IMR-90 (cell line): ENCODE results near the gene METTL17. TPM values are rescaled to one million over a fixed set of nuclear protein-coding genes. Genes with fewer than 3 reads are reported as not detected.

Source experiments
- ATAC-seq: fragments of 200-7000 bp; cut with Tn5 transposase; 2 replicates; pipeline ENCODE4 v1.9.1; 2020; ENCODE audit warnings: low read depth, mild to moderate bottlenecking, moderate library complexity
- BruUV-seq: library from RNA; stranded (reverse); fragments of 400-500 nt; replicated peaks from 2 replicates; lab custom pipeline; 2021; lab: Mats Ljungman, UMichigan
- CTCF ChIA-PET: fragments of 300-600 bp; formaldehyde crosslinking; extraction: SDS; loops from one replicate; lab custom pipeline; 2021; ENCODE audit warnings: antibody characterized with exemption; lab: Yijun Ruan, JAX
- POLR2A ChIA-PET: fragments of 300-600 bp; sonication (Branson Sonifier 250); formaldehyde crosslinking; loops from one replicate; lab custom pipeline; 2022; ENCODE audit warnings: antibody characterized with exemption; ENCODE audit not compliant: unreplicated experiment; lab: Charles Lee
- DNase-seq: peaks from one replicate; pipeline ENCODE4 v3.0.0; 2013
- H2AFZ ChIP-seq: replicated peaks from 2 replicates; pipeline ENCODE3; 2013; ENCODE audit warnings: low read length, mild to moderate bottlenecking; ENCODE audit not compliant: poor library complexity
- H2AK5ac ChIP-seq: 2 replicates; pipeline ENCODE4 v1.6.1; 2013; ENCODE audit warnings: low read depth, low read length, inconsistent platforms
- H2AK9ac ChIP-seq: replicated peaks from 2 replicates; pipeline ENCODE3; 2013; ENCODE audit warnings: mild to moderate bottlenecking, low read depth, low read length, moderate library complexity; ENCODE audit not compliant: poor library complexity
- H2BK120ac ChIP-seq: 2 replicates; pipeline ENCODE4 v1.6.1; 2013; ENCODE audit warnings: low read depth, low read length, inconsistent platforms
- H2BK15ac ChIP-seq: 3 replicates; pipeline ENCODE4 v1.6.1; 2013; ENCODE audit warnings: low read depth, low read length, inconsistent platforms
- H2BK20ac ChIP-seq: 2 replicates; pipeline ENCODE4 v1.6.1; 2013; ENCODE audit warnings: low read depth, mild to moderate bottlenecking, inconsistent platforms, low read length, moderate library complexity
- H2BK5ac ChIP-seq: 2 replicates; pipeline ENCODE4 v1.6.1; 2013; ENCODE audit warnings: mild to moderate bottlenecking, low read depth, low read length, inconsistent platforms; ENCODE audit not compliant: poor library complexity, severe bottlenecking
- H3K14ac ChIP-seq: replicated peaks from 2 replicates; pipeline ENCODE4 v1.6.1; 2013; ENCODE audit warnings: low read depth, low read length, inconsistent platforms
- H3K18ac ChIP-seq: 2 replicates; pipeline ENCODE4 v1.6.1; 2013; ENCODE audit warnings: low read depth, low read length, control low read depth
- H3K23ac ChIP-seq: 2 replicates; pipeline ENCODE4 v1.6.1; 2013; ENCODE audit warnings: low read depth, low read length, inconsistent platforms
- H3K27ac ChIP-seq: 2 replicates; pipeline ENCODE4 v1.5.1; 2013; ENCODE audit warnings: mild to moderate bottlenecking, control low read depth, low read length; ENCODE audit not compliant: insufficient read depth
- H3K27me3 ChIP-seq: 2 replicates; pipeline ENCODE4 v1.6.1; 2013; ENCODE audit warnings: low read length; ENCODE audit not compliant: control insufficient read depth, insufficient read depth
- H3K36me3 ChIP-seq: 2 replicates; pipeline ENCODE4 v1.6.1; 2013; ENCODE audit warnings: low read length, mixed read lengths; ENCODE audit not compliant: control insufficient read depth, insufficient read depth
- H3K4ac ChIP-seq: 2 replicates; pipeline ENCODE4 v1.6.1; 2013; ENCODE audit warnings: low read depth, low read length, inconsistent platforms
- H3K4me1 ChIP-seq: 2 replicates; pipeline ENCODE4 v1.6.1; 2013; ENCODE audit warnings: low read length, mixed read lengths; ENCODE audit not compliant: control insufficient read depth, insufficient read depth
- H3K4me2 ChIP-seq: 2 replicates; pipeline ENCODE4 v1.6.1; 2013; ENCODE audit warnings: low read depth, mild to moderate bottlenecking, control low read depth, low read length, moderate library complexity
- H3K4me3 ChIP-seq: 2 replicates; pipeline ENCODE4 v1.5.1; 2013; ENCODE audit warnings: low read depth, mild to moderate bottlenecking, control low read depth, low read length, moderate library complexity; ENCODE audit not compliant: insufficient read depth
- H3K56ac ChIP-seq: 2 replicates; pipeline ENCODE4 v1.6.1; 2013; ENCODE audit warnings: low read length, inconsistent platforms; ENCODE audit not compliant: insufficient read depth; ENCODE audit errors: extremely low read depth
- H3K79me1 ChIP-seq, 2 experiments: 2 replicates each; pipeline ENCODE4 v1.6.1; 2013; ENCODE audit warnings: low read length in 2 of 2, inconsistent platforms in 1 of 2, low read depth in 1 of 2
- H3K9ac ChIP-seq: 2 replicates; pipeline ENCODE4 v1.6.1; 2013; ENCODE audit warnings: low read depth, low read length, control low read depth
- H3K9me1 ChIP-seq: 2 replicates; pipeline ENCODE4 v1.6.1; 2013; ENCODE audit warnings: low read length, inconsistent platforms; ENCODE audit not compliant: insufficient read depth
- H3K9me3 ChIP-seq: 2 replicates; pipeline ENCODE4 v1.6.1; 2013; ENCODE audit warnings: low read length; ENCODE audit not compliant: control insufficient read depth, insufficient read depth
- H4K20me1 ChIP-seq: 2 replicates; pipeline ENCODE4 v1.6.1; 2013; ENCODE audit warnings: low read length, inconsistent platforms; ENCODE audit not compliant: insufficient read depth
- H4K5ac ChIP-seq: 2 replicates; pipeline ENCODE4 v1.6.1; 2013; ENCODE audit warnings: mild to moderate bottlenecking, low read depth, low read length, control low read depth
- H4K8ac ChIP-seq, 2 experiments: 2 replicates each; pipeline ENCODE4 v1.6.1; 2013; ENCODE audit warnings: low read depth in 2 of 2, low read length in 2 of 2, control low read depth in 1 of 2, inconsistent platforms in 1 of 2
- H4K91ac ChIP-seq: 2 replicates; pipeline ENCODE4 v1.6.1; 2013; ENCODE audit warnings: low read depth, low read length, inconsistent platforms; ENCODE audit not compliant: insufficient read depth
- BHLHE40 ChIP-seq: fragments of 150-350 bp; IDR thresholded peaks from 2 replicates; pipeline ENCODE4 v1.6.1; 2016; ENCODE audit warnings: mild to moderate bottlenecking, low read depth, low read length
- CHD1 ChIP-seq: IDR thresholded peaks from 2 replicates; pipeline ENCODE4 v1.6.1; 2012; ENCODE audit warnings: low read depth, low read length, improper control_type of control experiment
- FOS ChIP-seq: fragments of 150-350 bp; IDR thresholded peaks from 2 replicates; pipeline ENCODE4 v1.6.1; 2016; ENCODE audit warnings: low read depth, low read length
- MAFK ChIP-seq: IDR thresholded peaks from 2 replicates; pipeline ENCODE4 v1.6.1; 2012; ENCODE audit warnings: low read depth, low read length, improper control_type of control experiment
- MAZ ChIP-seq: IDR thresholded peaks from 2 replicates; pipeline ENCODE4 v1.6.1; 2012; ENCODE audit warnings: low read depth, mild to moderate bottlenecking, low read length, improper control_type of control experiment, moderate library complexity, borderline replicate concordance
- MXI1 ChIP-seq: IDR thresholded peaks from 2 replicates; pipeline ENCODE4 v1.6.1; 2012; ENCODE audit warnings: low read depth, mild to moderate bottlenecking, low read length, moderate library complexity, borderline replicate concordance
- NFE2L2 ChIP-seq: fragments of 150-350 bp; IDR thresholded peaks from 2 replicates; pipeline ENCODE4 v1.6.1; 2016; ENCODE audit warnings: low read depth, mild to moderate bottlenecking, low read length
- POLR2A ChIP-seq: IDR thresholded peaks from 2 replicates; pipeline ENCODE4 v1.6.1; 2012; ENCODE audit warnings: mild to moderate bottlenecking, low read depth, low read length
- RAD21 ChIP-seq: IDR thresholded peaks from 2 replicates; pipeline ENCODE4 v1.6.1; 2012; ENCODE audit warnings: low read length, improper control_type of control experiment
- RCOR1 ChIP-seq: IDR thresholded peaks from 2 replicates; pipeline ENCODE4 v1.6.1; 2012; ENCODE audit warnings: mild to moderate bottlenecking, low read length, improper control_type of control experiment; ENCODE audit not compliant: insufficient replicate concordance
- RFX5 ChIP-seq: IDR thresholded peaks from 2 replicates; pipeline ENCODE4 v1.8.0; 2012; ENCODE audit warnings: low read depth, mild to moderate bottlenecking, low read length, moderate library complexity
- SMC3 ChIP-seq: fragments of 150-350 bp; IDR thresholded peaks from 2 replicates; pipeline ENCODE4 v1.6.1; 2016; ENCODE audit warnings: low read depth, mild to moderate bottlenecking, antibody characterized with exemption, low read length, moderate library complexity
- WGBS, 2 experiments: methylation state at CpG; one replicate each; pipeline versions ENCODE4 v1.1.5 to v1.1.7; 2013; ENCODE audit warnings: missing lambda C conversion rate in 2 of 2; ENCODE audit not compliant: insufficient read length in 1 of 2; ENCODE audit errors: extremely low coverage in 2 of 2; 5-methylcytosine and 5-hydroxymethylcytosine counted together
- dilution Hi-C: fragments of 300-500 bp; cut with HindIII; formaldehyde crosslinking; loops from one replicate; pipeline ENCODE4 v1.14.3; 2018; ENCODE audit warnings: low sequenced_read_pairs; ENCODE audit not compliant: unreplicated experiment
- in situ Hi-C: fragments of 300-500 bp; cut with MboI; formaldehyde crosslinking; loops from 3 replicates; pipeline ENCODE4 v1.14.3; 2019; ENCODE audit warnings: low sequenced_read_pairs, inconsistent platforms, mixed read lengths
- intact Hi-C: fragments of 100-400 bp; cut with micrococcal nuclease; formaldehyde crosslinking; loops from 2 replicates; pipeline ENCODE4 v1.10.0; 2022
- polyA plus RNA-seq, 3 experiments: library from polyadenylated mRNA; depleted of rRNA; stranded (reverse); fragments of >200 nt; gene quantifications; 2 replicates each; pipeline ENCODE4 v1.2.3, GENCODE V29; 2012; ENCODE audit warnings: low replicate concordance in 1 of 3
- total RNA-seq: library from RNA; depleted of rRNA; stranded (reverse); fragments of >200 nt; gene quantifications from 2 replicates; pipeline ENCODE4 v1.2.3, GENCODE V29; 2012
- TF ChIP-seq, protein P1 (sequence below): fragments of 150-350 bp; IDR thresholded peaks from 2 replicates; pipeline ENCODE4 v1.6.1; 2016; ENCODE audit warnings: low read depth, mild to moderate bottlenecking, low read length, moderate library complexity, borderline replicate concordance
- TF ChIP-seq, protein P2 (sequence below): fragments of 150-350 bp; IDR thresholded peaks from 2 replicates; pipeline ENCODE4 v1.6.1; 2017; ENCODE audit warnings: mild to moderate bottlenecking, antibody characterized with exemption, low read length, low read depth
- TF ChIP-seq, protein P3 (sequence below): conservative IDR thresholded peaks from 2 replicates; pipeline ENCODE4 v1.5.1; 2012; ENCODE audit warnings: mild to moderate bottlenecking, low read depth, low read length, improper control_type of control experiment

The METTL17 gene
- total and polyA plus RNA-seq, 2 of the 4 experiments (the other 2 are of a cell fraction): 32.8 to 69.7 TPM

DNA sequence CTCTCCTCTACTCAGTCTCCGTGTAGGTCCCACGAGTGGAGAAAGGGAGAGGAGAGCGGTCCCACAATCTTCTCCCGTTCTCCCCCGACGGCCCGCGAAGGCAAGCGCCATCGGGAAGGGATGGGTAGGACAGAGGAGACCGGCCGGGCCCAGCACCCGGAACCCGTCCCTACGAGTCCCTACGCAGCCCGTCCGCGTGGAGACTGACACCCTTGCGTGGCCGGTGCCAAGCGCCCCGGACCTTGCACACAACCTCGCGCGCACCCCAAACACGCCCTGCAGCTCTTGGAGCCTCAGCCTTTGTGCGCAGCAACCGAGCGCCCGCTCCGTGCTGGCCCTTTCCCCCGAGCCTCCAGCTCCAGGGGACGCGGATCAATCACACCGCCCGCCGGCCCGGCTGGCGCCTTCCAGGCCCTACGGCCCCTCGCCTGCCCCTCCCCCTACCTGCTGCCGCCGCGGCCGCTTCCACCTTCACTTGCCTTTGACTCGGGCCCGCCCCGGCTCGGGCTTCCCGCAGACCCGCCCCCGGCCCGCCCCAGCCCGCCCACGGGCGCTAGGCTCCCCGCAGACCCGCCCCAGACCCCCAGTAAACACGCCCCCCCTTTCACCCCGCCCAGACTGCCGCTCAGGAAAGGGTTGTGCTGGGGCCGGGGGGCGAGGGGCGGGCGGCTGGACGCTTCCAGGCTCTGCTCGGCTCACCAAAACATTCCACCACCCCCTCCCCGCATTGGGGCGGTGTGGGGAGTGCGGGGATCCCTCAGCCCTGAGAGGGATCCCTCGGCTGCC, 35.0 kb downstream of the METTL17 start, which contains the start of gene NDRG2:
NDRG2 (minus strand) TSS at position 477 of the 786 bp plus-strand sequence. CDS start 1,746 bp downstream, outside the sequence.
- H3K36me3 ChIP-seq: no peaks in the 10 kb centered on the region
- peak; percentile 70 for ATAC-seq
- peak within 1 kb of the TSS; percentile 87 for H2AFZ ChIP-seq
- no peak within 1 kb of the TSS for H2BK120ac ChIP-seq
- ChIA-PET CTCF (interaction anchor here (0.6 kb wide), 1 partner anchor 10 kb away, joined by 3 read pairs; no protein-coding TSS in a partner anchor), POLR2A (interaction anchor here (0.6 kb wide), 1 partner anchor 71 kb away, joined by 3 read pairs; no protein-coding TSS in a partner anchor)
- no peak within 1 kb of the TSS; the same call in 2 of the 3 replicates for H2BK15ac ChIP-seq
- H3K4ac ChIP-seq: no peak within 1 kb of the TSS
- no peak within 1 kb of the TSS for H3K27ac ChIP-seq
- peak within 1 kb of the TSS; percentile 68 for H3K4me2 ChIP-seq
- intact Hi-C loops (no loop called here), dilution Hi-C loops (no loop called here), in situ Hi-C loops (no loop called here)
- H3K9ac ChIP-seq: peak within 1 kb of the TSS; percentile 6; the same call in 1 of the 2 replicates
- DNase-seq: no peak
- WGBS, 2 experiments: 1% methylated on average over 11 of the region's 72 CpGs; no CpG with 5 or more reads in 1 of the 2 experiments
- no peaks in the 10 kb centered on the region for H3K4me1 ChIP-seq
- no peaks in the 10 kb centered on the region for H4K20me1 ChIP-seq
- H3K9me1 ChIP-seq: no peaks in the 10 kb centered on the region
- H3K14ac ChIP-seq: no peak within 1 kb of the TSS
- no peak within 1 kb of the TSS for H4K8ac ChIP-seq
- H4K91ac ChIP-seq: no peak within 1 kb of the TSS
- no peaks in the 10 kb centered on the region for H3K79me1 ChIP-seq
- H3K56ac ChIP-seq: no peak within 1 kb of the TSS
- BruUV-seq: no TSS peak
- peak within 1 kb of the TSS; percentile 75 for H2AK9ac ChIP-seq
- no peak within 1 kb of the TSS for H4K5ac ChIP-seq
- H3K4me3 ChIP-seq: peak within 1 kb of the TSS; percentile 36
- no peak within 1 kb of the TSS for H3K23ac ChIP-seq
- no peak within 1 kb of the TSS for H3K18ac ChIP-seq
- H2AK5ac ChIP-seq: no peak within 1 kb of the TSS
- no peak within 1 kb of the TSS for H2BK20ac ChIP-seq
- H2BK5ac ChIP-seq: no peak within 1 kb of the TSS
- peaks cover 62% of the 10 kb centered on the region for H3K27me3 ChIP-seq
- H3K9me3 ChIP-seq: no peaks in the 10 kb centered on the region
- TF ChIP-seq, protein P1, sequence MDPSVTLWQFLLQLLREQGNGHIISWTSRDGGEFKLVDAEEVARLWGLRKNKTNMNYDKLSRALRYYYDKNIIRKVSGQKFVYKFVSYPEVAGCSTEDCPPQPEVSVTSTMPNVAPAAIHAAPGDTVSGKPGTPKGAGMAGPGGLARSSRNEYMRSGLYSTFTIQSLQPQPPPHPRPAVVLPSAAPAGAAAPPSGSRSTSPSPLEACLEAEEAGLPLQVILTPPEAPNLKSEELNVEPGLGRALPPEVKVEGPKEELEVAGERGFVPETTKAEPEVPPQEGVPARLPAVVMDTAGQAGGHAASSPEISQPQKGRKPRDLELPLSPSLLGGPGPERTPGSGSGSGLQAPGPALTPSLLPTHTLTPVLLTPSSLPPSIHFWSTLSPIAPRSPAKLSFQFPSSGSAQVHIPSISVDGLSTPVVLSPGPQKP: no peak
- TF ChIP-seq RAD21 (no peak), MAFK (no peak), MXI1 (no peak), CHD1 (no peak), RCOR1 (no peak), BHLHE40 (no peak), POLR2A (no peak), FOS (no peak), NFE2L2 (no peak), SMC3 (no peak), MAZ (no peak), RFX5 (no peak)
- TF ChIP-seq, protein P2, sequence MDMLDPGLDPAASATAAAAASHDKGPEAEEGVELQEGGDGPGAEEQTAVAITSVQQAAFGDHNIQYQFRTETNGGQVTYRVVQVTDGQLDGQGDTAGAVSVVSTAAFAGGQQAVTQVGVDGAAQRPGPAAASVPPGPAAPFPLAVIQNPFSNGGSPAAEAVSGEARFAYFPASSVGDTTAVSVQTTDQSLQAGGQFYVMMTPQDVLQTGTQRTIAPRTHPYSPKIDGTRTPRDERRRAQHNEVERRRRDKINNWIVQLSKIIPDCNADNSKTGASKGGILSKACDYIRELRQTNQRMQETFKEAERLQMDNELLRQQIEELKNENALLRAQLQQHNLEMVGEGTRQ: no peak
- TF ChIP-seq, protein P3, sequence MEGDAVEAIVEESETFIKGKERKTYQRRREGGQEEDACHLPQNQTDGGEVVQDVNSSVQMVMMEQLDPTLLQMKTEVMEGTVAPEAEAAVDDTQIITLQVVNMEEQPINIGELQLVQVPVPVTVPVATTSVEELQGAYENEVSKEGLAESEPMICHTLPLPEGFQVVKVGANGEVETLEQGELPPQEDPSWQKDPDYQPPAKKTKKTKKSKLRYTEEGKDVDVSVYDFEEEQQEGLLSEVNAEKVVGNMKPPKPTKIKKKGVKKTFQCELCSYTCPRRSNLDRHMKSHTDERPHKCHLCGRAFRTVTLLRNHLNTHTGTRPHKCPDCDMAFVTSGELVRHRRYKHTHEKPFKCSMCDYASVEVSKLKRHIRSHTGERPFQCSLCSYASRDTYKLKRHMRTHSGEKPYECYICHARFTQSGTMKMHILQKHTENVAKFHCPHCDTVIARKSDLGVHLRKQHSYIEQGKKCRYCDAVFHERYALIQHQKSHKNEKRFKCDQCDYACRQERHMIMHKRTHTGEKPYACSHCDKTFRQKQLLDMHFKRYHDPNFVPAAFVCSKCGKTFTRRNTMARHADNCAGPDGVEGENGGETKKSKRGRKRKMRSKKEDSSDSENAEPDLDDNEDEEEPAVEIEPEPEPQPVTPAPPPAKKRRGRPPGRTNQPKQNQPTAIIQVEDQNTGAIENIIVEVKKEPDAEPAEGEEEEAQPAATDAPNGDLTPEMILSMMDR: no peak
